Measurements from ENCODE around the gene OSBPL5.
"Not testable (repeated sequence)": the region's sequence is repeated elsewhere in the genome, so short reads cannot be mapped to it uniquely, and the experiment has no call there.

Gene OSBPL5

GRCh38 chr11:3180869-3181268 is 15.8 kb upstream of the OSBPL5 start:
- DNase-seq (ENCODE audit: low read depth): no peak

- DNase-seq (ENCODE audit: low read depth): no peak
These were observed 13.2 kb upstream of the OSBPL5 start for GRCh38 chr11:3178349-3178748.

- DNase-seq (ENCODE audit: low read depth): peak; percentile 38
These were observed 12.8 kb upstream of the OSBPL5 start for GRCh38 chr11:3177931-3178330.

DNA sequence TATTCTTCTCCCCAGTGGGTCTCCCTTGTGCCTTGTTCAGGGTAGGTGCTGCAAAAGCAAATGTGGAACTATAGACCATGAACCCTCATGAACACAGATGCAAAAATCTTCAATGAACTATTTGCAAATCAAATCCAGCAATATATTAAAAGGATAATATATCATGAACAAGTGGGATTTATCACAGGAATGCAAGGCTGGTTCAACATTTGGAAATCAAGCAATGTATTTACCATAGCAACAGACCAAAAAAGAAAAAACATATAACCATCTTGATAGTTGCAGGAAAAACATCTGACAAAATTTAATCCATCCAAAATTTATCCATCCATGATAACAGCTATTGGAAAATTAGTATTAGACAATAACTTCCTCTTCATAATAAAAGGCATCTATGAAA is 11.4 kb upstream of the OSBPL5 start:
- no peak for DNase-seq (ENCODE audit: low read depth)

GRCh38 chr11:3175194-3175593 is 10.1 kb upstream of the OSBPL5 start:
- no peak for DNase-seq (ENCODE audit: low read depth)

GRCh38 chr11:3174387-3174786 is 9.3 kb upstream of the OSBPL5 start:
- no peak for DNase-seq (ENCODE audit: low read depth)

DNA sequence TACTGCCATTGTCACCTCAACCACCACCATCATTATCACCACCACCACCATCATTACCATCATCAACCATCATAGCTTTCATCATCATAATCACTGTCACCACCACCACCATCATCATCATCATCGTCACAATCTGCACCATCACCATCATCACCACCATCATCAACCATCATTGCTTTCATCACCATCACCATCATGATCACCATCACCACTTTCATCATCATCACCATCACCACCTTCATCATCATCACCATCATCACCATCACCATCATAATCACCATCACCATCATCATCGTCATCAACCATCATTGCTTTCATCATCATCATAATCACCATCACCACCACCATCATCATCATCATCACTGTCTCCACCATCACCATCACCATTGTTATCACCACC is 8.7 kb upstream of the OSBPL5 start:
- DNase-seq (ENCODE audit: low read depth): no peak

- DNase-seq (ENCODE audit: low read depth): no peak
These were observed 6.9 kb upstream of the OSBPL5 start for GRCh38 chr11:3171931-3172560.

- DNase-seq (ENCODE audit: low read depth): no peak
These were observed 5.9 kb upstream of the OSBPL5 start for GRCh38 chr11:3170756-3171650.

DNA sequence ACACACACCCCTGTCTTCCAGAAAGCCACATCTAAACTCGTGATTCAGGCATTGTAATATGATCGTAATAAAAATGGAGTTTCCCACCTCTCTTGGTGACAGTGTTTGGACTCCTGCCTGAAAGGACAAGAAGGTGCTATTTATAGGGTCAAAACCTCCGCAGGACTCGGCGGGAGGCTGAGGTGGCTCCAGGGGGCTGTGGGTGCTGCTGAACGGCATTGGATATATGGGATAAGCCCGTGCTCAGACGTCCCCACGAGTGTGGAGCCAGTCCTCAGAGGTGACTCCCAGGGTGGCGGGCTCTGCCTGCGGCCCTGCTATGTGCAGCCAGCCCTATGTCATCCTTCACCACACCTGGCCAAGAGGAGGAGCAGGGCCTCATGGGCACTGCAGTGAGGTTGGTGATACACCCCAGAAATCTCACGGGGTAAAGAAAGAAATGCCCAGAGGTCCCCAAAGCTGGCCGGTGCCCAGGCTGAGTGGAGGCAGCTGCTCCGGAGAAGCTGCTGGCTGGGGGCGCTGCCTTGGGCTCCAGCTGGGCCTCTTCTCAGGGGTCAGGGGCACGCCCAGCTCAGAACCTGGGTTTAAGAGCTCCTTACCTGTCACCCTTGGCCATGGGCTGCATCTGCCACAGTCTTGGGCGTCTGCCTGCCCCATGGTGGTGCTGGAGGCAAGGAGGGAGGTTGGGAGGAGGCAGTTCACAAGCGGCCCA is 5.1 kb upstream of the OSBPL5 start:
- DNase-seq (ENCODE audit: low read depth): peak; percentile 24

- DNase-seq (ENCODE audit: low read depth): peak; percentile 73
These were observed 4.3 kb upstream of the OSBPL5 start for GRCh38 chr11:3169255-3170043.

- not testable (repeated sequence) for DNase-seq (ENCODE audit: low read depth)
These were observed 3.7 kb upstream of the OSBPL5 start for GRCh38 chr11:3168742-3169254.

GRCh38 chr11:3167143-3168119 is 2.3 kb upstream of the OSBPL5 start:
- no peak for DNase-seq (ENCODE audit: low read depth)

DNA sequence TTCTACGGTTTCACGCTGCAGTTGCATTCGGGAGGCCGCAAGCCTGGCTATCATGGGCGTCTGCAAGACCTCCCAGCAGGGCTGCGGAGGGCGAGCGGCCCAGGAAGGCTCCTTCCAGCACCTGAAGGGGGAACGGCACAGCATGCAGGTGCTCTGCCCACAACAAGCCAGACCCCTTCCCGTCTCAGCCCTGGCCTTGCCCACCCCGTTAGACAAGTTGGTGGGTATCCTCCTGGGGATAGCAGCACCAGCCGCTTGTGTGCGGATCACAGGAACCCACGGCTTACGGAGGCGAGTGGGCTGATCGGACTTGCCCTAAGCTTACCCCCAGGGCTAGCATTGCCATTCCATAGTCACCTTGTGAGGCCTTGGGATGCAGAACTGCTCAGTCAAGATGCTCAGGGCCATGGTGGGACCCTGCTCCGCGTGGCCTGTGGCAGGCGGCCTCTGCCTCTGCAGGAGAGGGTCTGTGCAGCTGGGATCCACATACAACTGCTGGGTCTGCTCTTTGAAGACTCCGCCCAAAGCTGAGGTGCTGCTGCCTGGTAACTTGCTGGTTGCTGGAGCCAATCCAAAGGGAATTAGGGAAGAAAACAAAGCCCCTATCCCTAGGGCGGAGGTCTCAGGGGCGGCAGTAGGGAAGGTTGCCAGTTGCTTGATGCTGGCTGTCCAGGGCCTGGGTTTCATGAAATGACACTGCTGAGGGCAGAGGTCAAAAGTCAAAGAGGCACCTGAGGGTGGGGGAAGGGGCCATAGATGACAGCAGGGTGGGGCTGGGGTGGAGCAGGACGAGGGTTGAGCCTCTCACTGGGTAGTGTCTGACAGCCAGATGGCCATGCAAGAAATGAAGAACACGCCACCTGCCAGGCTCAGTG is 1.4 kb upstream of the OSBPL5 start:
- DNase-seq (ENCODE audit: low read depth): no peak

GRCh38 chr11:3165916-3166267 is 782 bp upstream of the OSBPL5 start:
- no peak for DNase-seq (ENCODE audit: low read depth)

DNA sequence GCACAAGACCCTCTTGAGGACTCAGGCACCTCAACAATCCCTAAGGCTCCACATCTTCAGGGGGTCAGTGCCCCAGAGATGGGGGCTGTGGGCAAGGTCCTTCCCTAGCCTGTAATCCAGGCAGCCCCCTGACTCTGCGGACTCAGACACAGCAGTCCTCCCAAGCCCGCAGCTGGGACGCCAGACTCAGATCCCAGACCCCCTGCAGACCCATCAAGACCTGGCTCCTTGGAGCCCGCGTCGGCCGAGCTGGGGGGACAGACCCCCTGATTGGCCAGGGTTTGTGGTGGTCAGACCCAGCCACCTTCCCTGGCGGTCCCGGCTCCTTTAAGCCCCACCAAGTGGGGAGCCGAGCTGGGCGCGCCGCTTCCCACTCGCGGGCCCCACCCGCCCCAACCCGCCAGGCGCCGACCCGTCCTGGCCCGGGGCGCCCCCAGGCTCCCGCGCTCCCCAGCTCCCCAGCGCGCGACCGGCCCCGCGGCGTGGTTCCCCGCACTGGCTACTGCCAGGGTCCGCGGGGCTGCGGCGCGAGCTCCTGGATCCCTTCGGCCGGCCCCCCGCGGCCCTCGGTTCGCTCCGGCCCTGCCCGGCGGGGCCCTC is 458 bp downstream of the OSBPL5 start:
- peak; percentile 22 for DNase-seq (ENCODE audit: low read depth)

DNA sequence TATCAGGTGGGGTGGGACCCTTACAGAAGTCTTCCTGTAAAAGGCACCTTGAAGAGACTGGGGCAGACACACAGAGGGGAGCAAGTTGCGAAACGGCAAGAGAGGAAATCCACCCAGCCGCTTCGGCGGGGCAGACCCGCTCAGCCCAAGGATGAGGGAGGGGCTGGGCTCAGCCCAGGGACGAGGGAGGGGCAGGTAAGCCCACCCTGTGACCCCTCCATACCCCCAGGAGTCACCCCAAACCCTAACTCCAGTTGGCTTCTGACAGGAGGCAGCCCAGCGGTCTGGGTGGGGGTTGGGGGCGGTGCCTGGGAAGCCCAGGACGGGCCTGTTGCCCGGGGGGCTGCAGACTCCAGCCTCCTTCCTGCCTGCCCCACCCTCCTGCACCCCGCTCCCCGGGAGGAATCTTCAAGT is 965 bp downstream of the OSBPL5 start:
- DNase-seq (ENCODE audit: low read depth): peak; percentile 21

DNA sequence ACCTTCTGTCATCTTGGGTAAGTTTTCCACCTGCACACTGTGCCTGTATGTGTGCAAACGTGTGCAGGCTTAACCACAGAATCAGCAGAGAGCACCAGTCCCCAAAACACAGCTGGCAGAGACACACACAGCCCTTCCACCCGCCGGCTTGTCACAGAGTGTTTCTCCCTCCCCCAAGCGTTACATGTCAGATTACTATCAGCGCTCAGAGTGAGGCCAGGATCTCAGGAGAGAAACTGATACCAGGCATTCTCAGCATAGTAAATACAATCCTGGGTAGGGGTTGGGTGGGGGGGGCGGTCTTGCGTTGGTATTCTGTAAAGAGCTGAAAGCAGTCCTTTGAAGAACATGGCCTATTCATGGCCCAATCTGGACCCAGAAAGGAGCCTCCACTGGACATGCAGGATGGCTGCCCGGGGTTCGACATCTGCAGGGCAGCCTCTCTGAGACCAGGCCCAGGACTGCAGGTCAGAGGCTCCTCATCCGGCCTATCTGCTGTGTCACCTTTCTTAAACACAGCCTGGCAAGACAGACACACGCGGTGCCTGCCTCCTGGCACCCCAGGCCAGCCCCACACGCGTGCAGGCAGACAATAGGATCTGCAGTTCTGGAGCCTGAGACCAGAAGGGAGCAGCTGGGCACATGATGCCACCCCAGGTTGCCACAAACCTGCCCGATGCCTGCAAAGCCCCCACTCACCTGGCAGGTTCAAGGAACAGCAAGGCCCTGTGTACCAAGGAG is 1.7 kb downstream of the OSBPL5 start:
- DNase-seq (ENCODE audit: low read depth): no peak
